ENCODE results near the gene RAB3IL1. TPM values are rescaled to one million over a fixed set of nuclear protein-coding genes. Genes with fewer than 3 reads are reported as not detected.

RAB3IL1 gene
- total and polyA plus RNA-seq, 9 of the 15 experiments (the other 6 are each of a cell fraction or from before 2014, with no cell fraction given) = 0.15 to 42.6 (median 15.5) TPM

GRCh38 chr11:61940466-61940865 lies 23.1 kb upstream of the RAB3IL1 start:
- ChIA-PET POLR2A (interaction anchor here (0.7 to 2.2 kb wide), 2 partner anchors 9 to 319 kb away, joined by 5 to 8 read pairs; no protein-coding TSS in a partner anchor), CTCF (ENCODE audit: low intra/inter-chr PET ratio) (interaction anchor here (0.6 kb wide), 1 partner anchor 62 kb away, joined by 3 read pairs; no protein-coding TSS in a partner anchor)
- intact Hi-C loops (cut with micrococcal nuclease) = no loop called here
- BruUV-seq (replicated peaks) = no TSS peak
- Histone ChIP-seq H2AFZ (ENCODE audit: low read depth, low read length) (no peak overlapping the region), H3K27ac (ENCODE audit: extremely low read depth, low read depth, low read length) (no peak overlapping the region), H3K79me2 (ENCODE audit: control insufficient read depth, insufficient read depth, low read length) (no peaks in the 10 kb centered on the region), H4K20me1 (replicated peaks; ENCODE audit: control insufficient read depth, insufficient read depth, low read length) (no peaks in the 10 kb centered on the region), H3K9me3 (replicated peaks; ENCODE audit: control insufficient read depth, insufficient read depth, low read depth, low read length) (0 out of 2 replicates have a peak, but pooled peaks cover 2% of the 10 kb centered on the region), H3K9ac (ENCODE audit: insufficient read depth in 1 of 2, low read depth in 2 of 2, low read length in 2 of 2) (no peak overlapping the region), H3K27me3 (ENCODE audit: control insufficient read depth in 2 of 2, insufficient read depth in 2 of 2, low read length in 2 of 2) (no peaks in the 10 kb centered on the region), H3K4me3 (no peak overlapping the region), H3K4me1 (replicated peaks in 1 of 2; ENCODE audit: control insufficient read depth in 2 of 2, insufficient read depth in 2 of 2, low read length in 2 of 2) (peaks cover 0 to 3% of the 10 kb centered on the region in 2 experiments; a peak in 3 of 5 replicates), H3K9me1 (ENCODE audit: control insufficient read depth, insufficient read depth, low read length) (no peaks in the 10 kb centered on the region), H3K4me2 (ENCODE audit: insufficient read depth, low read length) (no peak overlapping the region), H3K36me3 (ENCODE audit: control insufficient read depth, insufficient read depth, low read length) (no peaks in the 10 kb centered on the region)
- 70% methylated on average over 10 of the region's 10 CpGs for WGBS (ENCODE audit: insufficient coverage, low coverage, missing lambda C conversion rate)
- ATAC-seq = no peak
- DNase-seq (ENCODE audit: extremely low read depth in 1 of 4, low spot score in 3 of 4) = no peak
- in situ Hi-C loops (cut with MboI) = no loop called here
- FAIRE-seq = no peak
- TF ChIP-seq TOE1 (IDR thresholded peaks at IDR 0.05; ENCODE audit: borderline replicate concordance) (no peak), TOE1 (CRISPR knock-in tag; IDR thresholded peaks at IDR 0.05; ENCODE audit: borderline replicate concordance, low read depth) (no peak), ZNF143 (CRISPR knock-in tag; IDR thresholded peaks at IDR 0.05) (no peak), AFF1 (IDR thresholded peaks at IDR 0.05; ENCODE audit: low read depth in 1 of 2, partially characterized antibody in 2 of 2) (no peak), MTA2 (IDR thresholded peaks at IDR 0.05; ENCODE audit: low read depth) (no peak), CSDE1 (IDR thresholded peaks at IDR 0.05) (no peak), LEF1 (IDR thresholded peaks at IDR 0.05) (no peak), E4F1 (CRISPR knock-in tag; IDR thresholded peaks at IDR 0.05; ENCODE audit: borderline replicate concordance) (no peak), STAT5A (IDR thresholded peaks at IDR 0.05; ENCODE audit: borderline replicate concordance, low read length) (no peak), ZSCAN29 (IDR thresholded peaks at IDR 0.05) (no peak), ZNF778 (CRISPR knock-in tag; IDR thresholded peaks at IDR 0.05) (no peak), MAZ (CRISPR knock-in tag; conservative IDR thresholded peaks at IDR 0.05 in 1 of 2, IDR thresholded peaks at IDR 0.05 in 1 of 2) (no peak)
- TF ChIP-seq, protein P1, sequence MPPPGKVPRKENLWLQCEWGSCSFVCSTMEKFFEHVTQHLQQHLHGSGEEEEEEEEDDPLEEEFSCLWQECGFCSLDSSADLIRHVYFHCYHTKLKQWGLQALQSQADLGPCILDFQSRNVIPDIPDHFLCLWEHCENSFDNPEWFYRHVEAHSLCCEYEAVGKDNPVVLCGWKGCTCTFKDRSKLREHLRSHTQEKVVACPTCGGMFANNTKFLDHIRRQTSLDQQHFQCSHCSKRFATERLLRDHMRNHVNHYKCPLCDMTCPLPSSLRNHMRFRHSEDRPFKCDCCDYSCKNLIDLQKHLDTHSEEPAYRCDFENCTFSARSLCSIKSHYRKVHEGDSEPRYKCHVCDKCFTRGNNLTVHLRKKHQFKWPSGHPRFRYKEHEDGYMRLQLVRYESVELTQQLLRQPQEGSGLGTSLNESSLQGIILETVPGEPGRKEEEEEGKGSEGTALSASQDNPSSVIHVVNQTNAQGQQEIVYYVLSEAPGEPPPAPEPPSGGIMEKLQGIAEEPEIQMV (tag; conservative IDR thresholded peaks at IDR 0.05; ENCODE audit: low read depth) = no peak

Data from K562 (cell line).